IPS-20b (cell line): ENCODE data around the gene SNX4.

ENCODE experiments used
- H3K27ac ChIP-seq: one replicate; pipeline ENCODE4 v1.5.1; 2013; ENCODE audit warnings: low read length
- H3K27me3 ChIP-seq: 2 replicates; pipeline ENCODE4 v1.6.1; 2013; ENCODE audit warnings: mild to moderate bottlenecking, low read length, inconsistent platforms; ENCODE audit not compliant: insufficient read depth
- H3K36me3 ChIP-seq: 2 replicates; pipeline ENCODE4 v1.6.1; 2013; ENCODE audit warnings: low read depth, mild to moderate bottlenecking, inconsistent platforms, low read length, moderate library complexity; ENCODE audit not compliant: insufficient read depth
- H3K4me1 ChIP-seq: 2 replicates; pipeline ENCODE4 v1.6.1; 2013; ENCODE audit warnings: mild to moderate bottlenecking, control low read depth, inconsistent platforms, low read length, moderate library complexity; ENCODE audit not compliant: insufficient read depth
- H3K4me3 ChIP-seq: 2 replicates; pipeline ENCODE4 v1.5.1; 2013; ENCODE audit warnings: mild to moderate bottlenecking, low read length, inconsistent platforms
- H3K9ac ChIP-seq: 2 replicates; pipeline ENCODE4 v1.6.1; 2013; ENCODE audit warnings: low read depth, mild to moderate bottlenecking, inconsistent platforms, low read length, moderate library complexity
- H3K9me3 ChIP-seq: 2 replicates; pipeline ENCODE4 v1.6.1; 2013; ENCODE audit warnings: mild to moderate bottlenecking, low read depth, low read length, inconsistent platforms; ENCODE audit not compliant: insufficient read depth

SNX4 gene

DNA sequence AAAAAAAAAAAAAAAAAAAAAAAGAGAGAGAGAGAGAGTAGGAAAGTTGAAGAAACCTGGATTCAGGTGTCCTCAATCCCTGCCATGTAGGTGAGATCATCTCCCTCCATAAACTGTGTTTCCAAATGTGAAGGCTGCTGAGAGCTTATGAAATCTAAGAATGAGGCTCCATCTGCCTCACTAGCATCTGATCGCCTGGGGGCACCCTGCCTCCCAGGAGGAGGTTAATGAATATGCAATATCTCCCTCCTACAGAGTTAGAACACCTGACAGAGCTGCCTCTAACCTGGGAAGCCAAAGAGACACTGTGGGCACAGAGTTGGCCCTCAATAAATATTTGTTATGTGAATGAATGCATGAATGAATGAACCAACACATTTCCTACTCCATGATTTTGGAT lies 121.0 kb downstream of the SNX4 start:
- H3K4me3 ChIP-seq = no peak overlapping the region
- no peaks in the 10 kb centered on the region for H3K36me3 ChIP-seq
- no peak overlapping the region for H3K9ac ChIP-seq
- H3K9me3 ChIP-seq = no peaks in the 10 kb centered on the region
- H3K4me1 ChIP-seq = peaks cover 4% of the 10 kb centered on the region; the same call in 1 of the 2 replicates
- H3K27me3 ChIP-seq = peaks cover 11% of the 10 kb centered on the region; the same call in 1 of the 2 replicates
- no peak overlapping the region for H3K27ac ChIP-seq
